Left lobe of liver (tissue), 2 donors: Measurements from ENCODE around the gene RPS27. TPM values are rescaled to one million over a fixed set of nuclear protein-coding genes. Genes with fewer than 3 reads are reported as not detected.
"Not testable (repeated sequence)": the region's sequence is repeated elsewhere in the genome, so short reads cannot be mapped to it uniquely, and the experiment has no call there.

Experiments
- ATAC-seq: fragments of 200-7000 bp; cut with Tn5 transposase; one replicate; pipeline ENCODE4 v1.9.1; 2020; ENCODE audit warnings: mild to moderate bottlenecking, moderate library complexity
- DNase-seq: peaks from one replicate; pipeline ENCODE4 v3.0.0-alpha.2; 2020; ENCODE audit warnings: low spot score
- total RNA-seq: library from RNA; stranded (reverse); gene quantifications from one replicate; pipeline ENCODE4 v1.2.1, GENCODE V29; 2021
- donor health status: DM: no; HTN: no; CAD: no; lungs with moderate emphysema.
- donor health status: DM: no; HTN: yes; CAD: no.

RPS27 gene
- total RNA-seq, 1 donor from 2014 or later, result 409 TPM

DNA sequence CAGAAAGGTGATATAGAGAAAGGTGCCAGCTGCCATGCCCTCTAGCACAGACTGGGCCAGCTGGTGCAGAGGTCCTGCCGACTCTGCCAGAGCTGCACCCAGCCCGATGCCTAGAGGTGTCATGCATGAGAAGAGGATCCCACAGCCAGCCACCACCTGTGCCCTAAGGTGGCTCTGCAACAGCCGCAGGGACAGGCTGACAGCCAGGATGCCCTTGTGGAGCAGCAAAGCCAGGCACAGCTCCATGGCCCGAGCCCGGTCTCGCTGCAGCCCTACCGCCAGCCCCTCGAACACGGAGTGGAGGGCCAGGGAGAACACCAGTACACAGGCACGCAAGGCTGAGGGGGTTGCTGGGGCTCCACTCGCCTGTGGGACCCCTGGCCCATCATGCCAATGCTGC lies 30.4 kb upstream of the RPS27 start:
- DNase-seq, result no peak
- ATAC-seq, result no peak

GRCh38 chr1:153961421-153961820 lies 29.1 kb upstream of the RPS27 start:
- ATAC-seq, result no peak
- no peak for DNase-seq

GRCh38 chr1:153962088-153963029 lies 28.2 kb upstream of the RPS27 start:
- DNase-seq (no peak), ATAC-seq (no peak)

- ATAC-seq (peak; percentile 77), DNase-seq (peak; percentile 99)
Measured at GRCh38 chr1:153963030-153963849, 27.3 kb upstream of the RPS27 start, which contains the start of gene SLC39A1. Gene SLC39A1, minus strand, starts transcription at chr1:153963537. Its CDS starts 822 bp downstream, at chr1:153962715.

- ATAC-seq, result no peak
- no peak for DNase-seq
Measured at GRCh38 chr1:153963850-153964331, 26.7 kb upstream of the RPS27 start.

- peak; percentile 94 for DNase-seq
- peak; percentile 77 for ATAC-seq
Measured at GRCh38 chr1:153967107-153967999, 23.2 kb upstream of the RPS27 start, which contains the start of gene CREB3L4. Gene CREB3L4, plus strand, starts transcription at chr1:153967902. Its CDS starts 624 bp downstream, at chr1:153968526.

- peak; percentile 5 for ATAC-seq
- DNase-seq, result peak; percentile 65
Measured at GRCh38 chr1:153968000-153968363, 22.6 kb upstream of the RPS27 start.

- ATAC-seq (no peak), DNase-seq (no peak)
Measured at GRCh38 chr1:153968408-153968807, 22.2 kb upstream of the RPS27 start.

DNA sequence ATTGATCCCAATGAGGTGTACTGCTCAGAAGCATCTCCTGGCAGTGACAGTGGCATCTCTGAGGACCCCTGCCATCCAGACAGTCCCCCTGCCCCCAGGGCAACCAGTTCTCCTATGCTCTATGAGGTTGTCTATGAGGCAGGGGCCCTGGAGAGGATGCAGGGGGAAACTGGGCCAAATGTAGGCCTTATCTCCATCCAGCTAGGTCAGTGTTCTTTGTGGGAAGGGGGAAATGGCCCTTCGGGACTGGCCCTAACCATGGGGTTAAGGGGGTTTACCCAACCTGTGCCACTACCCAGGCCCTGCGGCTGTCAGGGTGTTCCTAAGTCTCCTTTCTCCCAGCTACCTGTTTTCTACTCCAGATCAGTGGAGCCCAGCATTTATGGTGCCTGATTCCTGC lies 21.6 kb upstream of the RPS27 start:
- ATAC-seq (no peak), DNase-seq (no peak)

GRCh38 chr1:153970346-153970745 lies 20.2 kb upstream of the RPS27 start:
- ATAC-seq, result no peak
- no peak for DNase-seq

DNA sequence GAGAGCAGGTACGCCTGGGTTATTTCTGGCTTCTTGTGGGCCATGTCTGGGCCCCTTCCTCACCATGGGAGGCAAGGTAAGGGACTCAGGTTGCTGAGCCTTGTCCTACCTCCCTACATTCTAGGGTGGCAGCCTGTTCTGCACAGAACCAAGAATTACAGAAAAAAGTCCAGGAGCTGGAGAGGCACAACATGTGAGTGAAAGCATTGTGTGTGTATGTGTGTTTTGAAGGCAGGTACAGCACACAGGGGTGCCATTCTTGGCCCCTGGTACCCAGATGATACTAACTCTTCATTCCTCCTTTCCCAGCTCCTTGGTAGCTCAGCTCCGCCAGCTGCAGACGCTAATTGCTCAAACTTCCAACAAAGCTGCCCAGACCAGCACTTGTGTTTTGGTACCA lies 17.5 kb upstream of the RPS27 start:
- ATAC-seq (no peak), DNase-seq (no peak)

DNA sequence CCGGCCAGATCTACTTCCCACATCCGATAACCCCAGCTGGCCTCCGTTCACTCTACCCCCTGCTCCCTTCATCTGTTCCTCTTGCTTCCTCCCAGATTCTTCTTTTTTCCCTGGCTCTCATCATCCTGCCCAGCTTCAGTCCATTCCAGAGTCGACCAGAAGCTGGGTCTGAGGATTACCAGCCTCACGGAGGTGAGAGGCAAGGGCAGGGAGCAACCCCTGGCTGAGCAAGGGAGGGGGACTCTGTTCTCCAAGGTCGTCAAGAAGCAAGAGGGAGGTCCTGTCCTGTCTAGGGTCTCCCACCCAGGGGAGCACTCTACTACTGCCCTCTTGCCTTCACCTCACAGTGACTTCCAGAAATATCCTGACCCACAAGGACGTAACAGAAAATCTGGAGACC lies 17.0 kb upstream of the RPS27 start:
- no peak for DNase-seq
- ATAC-seq, result no peak

DNA sequence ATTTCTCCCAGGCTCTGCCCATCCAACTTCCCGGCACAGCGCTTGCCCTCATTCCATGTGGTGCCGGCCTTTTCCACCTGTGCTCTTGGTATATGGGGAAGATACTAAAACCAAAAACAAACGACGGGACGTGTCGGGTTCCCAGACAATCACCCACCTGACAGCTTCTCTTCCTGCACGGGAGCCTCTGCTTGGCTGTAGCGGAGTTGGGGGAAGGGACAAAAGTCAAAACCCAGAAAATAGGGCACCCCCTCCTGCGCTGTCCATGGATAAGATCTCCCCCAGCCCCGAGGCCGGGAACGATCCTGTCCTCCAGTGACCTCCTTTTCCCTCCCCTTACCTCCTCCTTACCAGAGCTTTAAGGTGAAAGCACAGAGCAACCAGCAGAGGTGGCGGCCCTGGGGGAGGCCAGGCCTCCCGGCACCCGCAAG lies 13.7 kb upstream of the RPS27 start:
- ATAC-seq (no peak), DNase-seq (no peak)

DNA sequence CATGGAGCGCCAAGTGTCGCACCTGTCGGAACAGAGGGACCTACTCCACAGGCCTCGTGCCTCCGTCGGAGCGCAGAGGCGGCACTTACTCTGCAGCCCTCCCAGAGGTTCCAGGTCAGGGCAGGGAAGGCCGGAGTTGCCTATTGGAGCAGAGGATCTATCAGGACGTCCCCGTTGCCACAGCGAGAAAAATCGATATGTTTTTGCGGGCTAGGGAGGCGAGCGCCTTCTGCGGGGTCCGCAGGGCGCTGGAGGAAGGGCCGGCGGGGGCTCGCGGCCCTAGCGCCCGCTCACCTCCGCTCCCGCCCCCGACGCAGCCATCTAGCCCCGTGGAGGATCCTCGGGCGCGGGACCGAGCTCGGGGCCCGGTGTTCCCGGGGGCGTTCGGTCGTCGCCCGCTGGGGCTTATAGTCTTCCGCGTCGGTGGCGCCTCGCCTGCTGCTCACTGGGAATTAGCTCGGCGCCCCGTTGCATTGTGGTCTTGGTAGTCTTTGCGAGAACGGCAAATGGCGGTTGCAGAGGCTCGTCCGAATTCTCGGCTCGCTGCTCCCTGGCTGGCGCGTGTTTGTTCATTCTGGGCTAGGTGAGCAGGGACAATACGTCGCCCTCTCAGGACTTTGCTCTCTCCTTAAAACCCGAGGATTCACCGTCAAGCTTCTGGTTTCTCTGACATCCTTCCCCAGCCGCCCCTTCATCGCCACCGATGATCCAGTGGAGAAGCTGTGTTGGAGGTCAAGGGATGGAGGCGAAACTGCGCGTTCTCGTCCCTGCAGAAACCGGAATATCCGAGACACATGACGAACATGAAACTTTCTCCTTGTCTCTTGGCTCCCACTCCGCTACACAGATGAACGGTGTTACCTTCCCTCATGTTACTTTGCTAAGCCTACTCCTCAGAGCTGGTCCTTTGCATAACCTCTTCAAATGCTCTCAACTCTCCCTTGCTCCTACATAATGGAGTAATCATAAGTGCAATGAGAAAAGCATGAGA lies 13.0 kb upstream of the RPS27 start, which contains the start of gene JTB:
Gene JTB, minus strand, starts transcription at position 425 of the 991 bp plus-strand sequence. Its CDS starts 422 bp downstream, at position 3.
- peak; percentile 93 for DNase-seq
- peak; percentile 93 for ATAC-seq

DNA sequence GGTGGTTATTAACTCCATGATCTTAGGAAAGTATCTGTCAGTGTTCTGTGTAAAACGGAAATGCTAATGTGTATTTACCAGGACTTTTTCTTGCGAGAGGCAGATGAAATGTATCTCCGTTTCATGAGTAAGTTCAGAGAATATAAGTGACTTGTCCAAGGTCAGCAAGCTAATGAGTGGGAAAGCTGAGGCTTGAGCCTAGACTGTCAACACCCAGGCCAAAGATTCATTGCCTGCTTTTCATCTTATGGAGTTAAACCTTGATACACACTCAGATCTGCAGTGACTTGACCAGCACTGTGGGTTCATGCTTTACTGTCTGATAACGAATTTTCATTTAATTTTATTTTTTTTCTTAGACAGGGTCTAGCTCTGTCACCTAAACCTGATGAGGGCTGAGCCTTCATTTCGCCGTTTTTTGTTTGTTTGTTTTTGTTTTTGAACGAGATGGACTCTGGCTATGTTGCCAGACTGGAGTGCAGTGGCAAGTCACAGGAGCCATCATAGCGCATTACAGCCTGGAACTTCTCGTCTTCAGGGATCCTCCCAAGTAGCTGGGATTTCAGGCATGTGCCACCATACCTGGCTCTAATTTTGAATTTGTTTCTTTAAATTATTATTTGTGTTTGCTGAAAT lies 12.2 kb upstream of the RPS27 start:
- peak; percentile 5 for ATAC-seq
- DNase-seq, result no peak

- DNase-seq, ATAC-seq: not testable (repeated sequence)
Measured at GRCh38 chr1:153979091-153979490, 11.5 kb upstream of the RPS27 start.

DNA sequence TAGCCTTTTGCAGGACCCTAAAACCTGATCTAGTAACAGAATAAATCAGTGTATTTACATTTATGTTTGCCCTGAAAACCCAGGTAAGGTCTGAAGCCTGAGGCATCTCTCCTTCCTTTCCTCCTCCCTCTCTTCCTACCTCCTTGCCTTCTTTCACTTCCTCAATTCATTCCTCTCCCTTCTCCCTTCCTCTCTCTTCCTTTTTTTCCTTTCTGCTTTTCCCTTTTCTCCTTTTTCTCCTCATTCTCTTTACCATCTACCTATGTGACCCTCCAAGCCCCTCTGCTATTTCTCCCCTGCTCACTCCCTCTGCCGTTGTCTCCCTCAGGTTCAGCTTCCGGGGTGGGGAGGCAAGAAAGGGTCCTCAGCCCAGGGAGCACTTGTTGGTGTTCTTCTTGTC lies 8.8 kb upstream of the RPS27 start:
- DNase-seq, ATAC-seq: not testable (repeated sequence)

DNA sequence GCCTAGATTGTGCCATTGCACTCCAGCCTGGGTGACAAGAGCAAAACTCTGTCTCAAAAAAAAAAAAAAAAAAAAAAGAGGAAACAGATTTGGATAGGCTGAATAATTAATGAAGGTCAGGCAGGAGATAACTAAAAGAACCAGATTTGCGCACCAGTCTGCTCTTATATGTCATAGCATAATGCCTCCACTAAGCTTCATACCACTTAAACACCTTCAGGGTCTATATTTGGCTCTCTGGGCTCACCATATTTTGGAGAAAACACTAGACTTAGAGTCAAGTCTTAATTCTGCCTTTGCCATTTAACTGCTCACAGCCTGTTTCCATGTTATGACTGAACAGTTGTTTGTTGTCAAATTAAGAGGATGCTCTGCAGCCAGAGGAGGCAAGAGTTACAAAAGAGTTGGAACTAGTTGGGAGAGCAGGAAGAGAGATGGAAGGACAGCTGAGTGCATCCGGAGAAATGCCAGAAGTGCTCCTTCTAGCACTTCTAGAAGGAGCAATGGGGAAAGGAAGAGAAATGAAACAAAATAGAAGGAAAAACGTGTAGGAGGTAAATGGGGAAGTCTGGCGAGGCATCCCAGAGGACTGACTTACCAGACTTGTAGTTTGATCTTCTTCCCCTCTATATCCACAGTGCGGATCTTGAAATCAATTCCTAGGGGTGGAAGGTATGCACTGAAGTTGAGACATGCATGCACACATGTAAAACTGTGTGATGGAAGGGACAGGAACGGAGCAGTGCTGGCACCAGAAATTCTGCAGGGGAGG lies 6.3 kb upstream of the RPS27 start:
- no peak for ATAC-seq
- no peak for DNase-seq
